Ovary (tissue), 3 donors: ENCODE measurements around the gene SUGCT.

ENCODE experiments used
- CTCF ChIP-seq, 3 donors: fragments of 450-650 bp in 2 of 3; fragments of 200-600 bp in 1 of 3; IDR thresholded peaks; one replicate each; pipeline versions ENCODE4 v1.5.1 to v1.8.0; 2016 to 2022; ENCODE audit warnings: antibody characterized with exemption in 3 of 3, mild to moderate bottlenecking in 1 of 3
- EP300 ChIP-seq: sonication (generic); formaldehyde crosslinking; IDR thresholded peaks from one replicate; pipeline ENCODE4 v1.6.1; 2017; ENCODE audit warnings: antibody characterized with exemption
- POLR2A ChIP-seq: fragments of 450-650 bp; IDR thresholded peaks from one replicate; pipeline ENCODE4 v1.6.1; 2017; ENCODE audit warnings: antibody characterized with exemption, mild to moderate bottlenecking, moderate library complexity
- donor health status: DM: no; HTN: no; CAD: no.

- TF ChIP-seq CTCF (IDR thresholded peaks at IDR 0.05), result no peak
- no peak for TF ChIP-seq EP300
- TF ChIP-seq POLR2A, result no peak
Observed at GRCh38 chr7:40348126-40348728, 213.4 kb downstream of the SUGCT start.
